Parathyroid adenoma (tissue), 2 donors: ENCODE measurements around the gene WDR12.

Source experiments
- H2AFZ ChIP-seq: fragments of 300-600 bp; sonication (generic); one replicate; pipeline ENCODE4 v1.7.0; 2017; ENCODE audit warnings: antibody characterized with exemption, mild to moderate bottlenecking
- H3K27ac ChIP-seq: fragments of 300-600 bp; sonication (generic); one replicate; pipeline ENCODE4 v1.7.0; 2017
- H3K27me3 ChIP-seq: fragments of 300-600 bp; sonication (generic); one replicate; pipeline ENCODE4 v1.7.0; 2017; ENCODE audit warnings: low read length; ENCODE audit not compliant: control insufficient read depth, insufficient read depth
- H3K36me3 ChIP-seq: fragments of 300-600 bp; sonication (generic); one replicate; pipeline ENCODE4 v1.7.0; 2017; ENCODE audit warnings: low read length; ENCODE audit not compliant: control insufficient read depth, insufficient read depth
- H3K4me1 ChIP-seq: fragments of 300-600 bp; sonication (generic); one replicate; pipeline ENCODE4 v1.7.0; 2017; ENCODE audit warnings: control low read depth
- H3K4me2 ChIP-seq: fragments of 300-600 bp; sonication (generic); one replicate; pipeline ENCODE4 v1.7.0; 2017; ENCODE audit warnings: low read length
- H3K4me3 ChIP-seq: fragments of 300-600 bp; sonication (generic); one replicate; pipeline ENCODE4 v1.7.0; 2017; ENCODE audit warnings: low read depth, low read length
- H3K79me2 ChIP-seq: fragments of 300-600 bp; sonication (generic); one replicate; pipeline ENCODE4 v1.7.0; 2017; ENCODE audit warnings: control low read depth
- H3K9ac ChIP-seq: fragments of 300-600 bp; sonication (generic); one replicate; pipeline ENCODE4 v1.7.0; 2017; ENCODE audit warnings: mild to moderate bottlenecking
- H3K9me3 ChIP-seq: fragments of 300-600 bp; sonication (generic); one replicate; pipeline ENCODE4 v1.7.0; 2017; ENCODE audit warnings: low read length; ENCODE audit not compliant: control insufficient read depth
- TF ChIP-seq, protein P1 (sequence below): fragments of 300-600 bp; sonication (generic); IDR thresholded peaks from one replicate; pipeline ENCODE4 v1.7.0; 2017; ENCODE audit warnings: antibody characterized with exemption, mild to moderate bottlenecking
- donor health status: primary hyperparathyroidism.

Gene WDR12

DNA sequence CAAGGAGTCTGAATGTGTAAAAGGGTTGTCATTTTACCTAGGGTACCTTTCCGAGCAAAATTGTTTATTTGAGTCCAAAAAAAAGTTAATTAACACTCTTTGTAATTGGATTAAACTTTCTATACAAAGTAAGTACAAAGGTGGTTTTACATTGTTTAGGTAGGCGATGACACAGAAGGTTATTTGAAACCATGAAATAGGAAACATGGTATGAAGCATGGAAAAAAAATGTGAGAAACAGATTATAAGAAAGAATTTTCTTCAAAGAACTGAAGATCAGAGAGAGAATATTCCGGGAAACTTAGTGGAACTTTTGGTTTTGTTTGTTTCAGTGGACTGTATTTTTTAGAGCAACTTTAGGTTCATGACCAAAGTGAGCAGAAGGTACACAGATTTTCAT lies 33.3 kb upstream of the WDR12 start:
- H2AFZ ChIP-seq: no peak overlapping the region
- H3K27ac ChIP-seq: no peak overlapping the region
- H3K27me3 ChIP-seq: no peaks in the 10 kb centered on the region
- H3K36me3 ChIP-seq: no peaks in the 10 kb centered on the region
- no peak overlapping the region for H3K9ac ChIP-seq
- no peaks in the 10 kb centered on the region for H3K9me3 ChIP-seq
- TF ChIP-seq, protein P1, sequence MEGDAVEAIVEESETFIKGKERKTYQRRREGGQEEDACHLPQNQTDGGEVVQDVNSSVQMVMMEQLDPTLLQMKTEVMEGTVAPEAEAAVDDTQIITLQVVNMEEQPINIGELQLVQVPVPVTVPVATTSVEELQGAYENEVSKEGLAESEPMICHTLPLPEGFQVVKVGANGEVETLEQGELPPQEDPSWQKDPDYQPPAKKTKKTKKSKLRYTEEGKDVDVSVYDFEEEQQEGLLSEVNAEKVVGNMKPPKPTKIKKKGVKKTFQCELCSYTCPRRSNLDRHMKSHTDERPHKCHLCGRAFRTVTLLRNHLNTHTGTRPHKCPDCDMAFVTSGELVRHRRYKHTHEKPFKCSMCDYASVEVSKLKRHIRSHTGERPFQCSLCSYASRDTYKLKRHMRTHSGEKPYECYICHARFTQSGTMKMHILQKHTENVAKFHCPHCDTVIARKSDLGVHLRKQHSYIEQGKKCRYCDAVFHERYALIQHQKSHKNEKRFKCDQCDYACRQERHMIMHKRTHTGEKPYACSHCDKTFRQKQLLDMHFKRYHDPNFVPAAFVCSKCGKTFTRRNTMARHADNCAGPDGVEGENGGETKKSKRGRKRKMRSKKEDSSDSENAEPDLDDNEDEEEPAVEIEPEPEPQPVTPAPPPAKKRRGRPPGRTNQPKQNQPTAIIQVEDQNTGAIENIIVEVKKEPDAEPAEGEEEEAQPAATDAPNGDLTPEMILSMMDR: no peak
- H3K4me3 ChIP-seq: no peak overlapping the region
- H3K4me1 ChIP-seq: no peaks in the 10 kb centered on the region
- peaks cover 6% of the 10 kb centered on the region for H3K79me2 ChIP-seq
- H3K4me2 ChIP-seq: no peak overlapping the region

DNA sequence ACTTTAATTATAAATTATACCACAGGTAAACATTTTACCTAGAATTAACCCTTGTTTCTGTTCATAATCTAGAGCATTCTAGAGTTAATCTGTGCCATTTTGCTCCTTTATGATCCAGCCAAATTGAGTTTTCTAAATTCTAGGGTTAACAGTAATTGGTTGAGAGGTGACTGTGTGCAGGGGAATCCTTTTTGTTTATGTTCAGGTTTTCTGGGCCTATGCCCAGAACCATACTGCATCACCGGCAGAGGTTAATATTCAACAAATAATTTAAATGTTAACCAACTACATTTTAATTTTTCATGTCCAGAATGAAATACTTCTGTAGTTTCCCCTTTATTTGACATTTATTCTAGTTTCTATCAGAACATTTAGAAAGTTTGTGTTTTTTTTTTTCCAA lies 32.9 kb upstream of the WDR12 start:
- no peaks in the 10 kb centered on the region for H3K9me3 ChIP-seq
- H3K4me3 ChIP-seq: no peak overlapping the region
- no peaks in the 10 kb centered on the region for H3K27me3 ChIP-seq
- H3K27ac ChIP-seq: no peak overlapping the region
- H3K79me2 ChIP-seq: peaks cover 6% of the 10 kb centered on the region
- H3K4me1 ChIP-seq: no peaks in the 10 kb centered on the region
- H3K36me3 ChIP-seq: no peaks in the 10 kb centered on the region
- TF ChIP-seq, protein P1: no peak
- no peak overlapping the region for H2AFZ ChIP-seq
- H3K9ac ChIP-seq: no peak overlapping the region
- no peak overlapping the region for H3K4me2 ChIP-seq

DNA sequence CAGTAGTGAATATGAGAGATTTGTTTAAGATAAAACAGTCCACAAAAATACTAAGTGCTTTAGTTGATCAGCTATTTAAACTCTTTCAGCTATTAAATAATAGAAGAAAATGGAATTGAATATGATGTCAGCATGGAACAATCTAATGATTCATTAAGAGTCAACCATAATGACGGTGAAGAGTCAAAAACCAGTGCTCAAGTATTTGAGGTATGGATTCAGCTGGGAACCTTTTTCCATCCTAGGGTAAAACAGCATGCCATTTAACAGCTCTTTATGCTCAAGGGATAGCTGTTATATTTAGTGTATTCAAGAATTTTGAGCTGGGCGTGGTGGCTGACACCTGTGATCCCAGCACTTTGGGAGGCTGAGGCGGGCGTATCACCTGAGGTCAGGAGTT lies 30.3 kb upstream of the WDR12 start:
- Histone ChIP-seq H3K4me1 (no peaks in the 10 kb centered on the region), H3K36me3 (no peaks in the 10 kb centered on the region), H3K79me2 (no peaks in the 10 kb centered on the region), H3K4me2 (no peak overlapping the region), H3K4me3 (no peak overlapping the region), H3K9me3 (no peaks in the 10 kb centered on the region), H2AFZ (no peak overlapping the region), H3K27me3 (no peaks in the 10 kb centered on the region), H3K9ac (no peak overlapping the region), H3K27ac (no peak overlapping the region)
- TF ChIP-seq, protein P1: no peak

DNA sequence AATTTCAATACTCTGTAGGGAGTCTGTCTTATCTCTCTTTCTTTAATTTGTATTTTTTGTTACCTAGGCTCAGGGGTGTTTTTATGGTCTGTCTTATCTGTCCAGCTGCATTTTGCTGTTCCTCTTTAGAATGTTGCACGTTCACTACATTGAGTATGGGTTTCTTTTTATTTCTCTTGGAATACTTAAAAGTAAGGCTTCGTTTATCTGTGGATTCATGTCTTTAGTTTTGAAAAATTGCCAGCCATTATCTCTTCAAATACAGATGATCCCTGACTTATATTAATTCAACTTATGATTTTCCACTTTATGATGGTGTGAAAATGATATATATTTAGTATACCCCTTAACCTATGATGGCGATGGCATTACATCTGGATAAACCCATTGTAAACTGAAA lies 27.5 kb upstream of the WDR12 start:
- no peaks in the 10 kb centered on the region for H3K27me3 ChIP-seq
- TF ChIP-seq, protein P1: no peak
- H2AFZ ChIP-seq: no peak overlapping the region
- no peak overlapping the region for H3K27ac ChIP-seq
- no peak overlapping the region for H3K4me2 ChIP-seq
- H3K9me3 ChIP-seq: no peaks in the 10 kb centered on the region
- H3K4me1 ChIP-seq: no peaks in the 10 kb centered on the region
- no peaks in the 10 kb centered on the region for H3K79me2 ChIP-seq
- H3K36me3 ChIP-seq: no peaks in the 10 kb centered on the region
- H3K4me3 ChIP-seq: no peak overlapping the region
- H3K9ac ChIP-seq: no peak overlapping the region

DNA sequence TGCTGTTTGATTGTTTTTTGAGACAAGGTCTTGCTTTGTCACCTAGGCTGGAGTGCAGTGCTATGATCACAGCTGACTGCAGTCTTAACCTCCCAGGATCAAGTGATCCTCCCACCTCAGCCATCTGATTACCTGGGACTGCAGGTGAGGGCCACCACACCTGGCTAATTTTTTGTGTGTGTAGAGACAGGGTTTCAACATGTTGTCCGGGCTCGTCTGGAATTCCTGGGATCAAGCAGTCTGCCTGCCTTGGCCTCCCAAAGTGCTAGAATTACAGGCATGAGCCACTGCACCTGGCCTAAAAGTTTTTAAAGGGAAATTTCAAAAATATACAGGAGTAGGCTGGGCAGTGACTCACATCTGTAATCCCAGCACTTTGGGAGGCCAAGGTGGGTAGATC lies 23.0 kb upstream of the WDR12 start:
- Histone ChIP-seq H3K27me3 (no peaks in the 10 kb centered on the region), H3K4me3 (no peak overlapping the region), H3K9ac (no peak overlapping the region), H3K27ac (no peak overlapping the region), H3K36me3 (no peaks in the 10 kb centered on the region), H3K9me3 (no peaks in the 10 kb centered on the region), H3K79me2 (peaks cover 6% of the 10 kb centered on the region), H2AFZ (no peak overlapping the region), H3K4me2 (no peak overlapping the region), H3K4me1 (no peaks in the 10 kb centered on the region)
- TF ChIP-seq, protein P1: no peak
